HL-60/S4 treated with retinoic acid at 250 ng/mL for 4 days and 3 days (cell line): Measurements from ENCODE around the gene GPC5.

Source experiments
- in situ Hi-C: fragments of 300-500 bp; cut with MboI; formaldehyde crosslinking; loops from 2 replicates; pipeline ENCODE4 v1.7.0; 2022; ENCODE audit warnings: low sequenced_read_pairs

Gene GPC5

DNA sequence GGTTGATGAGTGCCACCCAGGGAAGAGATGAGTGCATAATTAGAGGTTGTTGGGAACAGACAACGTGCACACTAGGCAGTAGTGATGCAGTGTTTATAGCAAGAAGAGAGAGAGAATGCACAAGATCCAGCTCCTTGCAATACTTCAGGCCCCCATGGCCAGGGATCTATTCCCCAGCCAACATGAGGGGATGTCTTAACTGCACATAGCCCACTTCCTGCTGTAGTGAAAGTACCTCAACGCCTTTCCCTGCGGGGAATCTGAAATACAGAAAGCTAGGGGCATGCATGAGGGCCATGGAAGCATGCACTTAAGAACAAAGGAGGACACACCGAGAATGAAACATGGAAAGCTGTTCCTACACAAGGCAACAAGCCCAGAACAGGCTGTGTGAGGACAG, 1191.5 kb downstream of the GPC5 start:
- in situ Hi-C loops: no loop called here

DNA sequence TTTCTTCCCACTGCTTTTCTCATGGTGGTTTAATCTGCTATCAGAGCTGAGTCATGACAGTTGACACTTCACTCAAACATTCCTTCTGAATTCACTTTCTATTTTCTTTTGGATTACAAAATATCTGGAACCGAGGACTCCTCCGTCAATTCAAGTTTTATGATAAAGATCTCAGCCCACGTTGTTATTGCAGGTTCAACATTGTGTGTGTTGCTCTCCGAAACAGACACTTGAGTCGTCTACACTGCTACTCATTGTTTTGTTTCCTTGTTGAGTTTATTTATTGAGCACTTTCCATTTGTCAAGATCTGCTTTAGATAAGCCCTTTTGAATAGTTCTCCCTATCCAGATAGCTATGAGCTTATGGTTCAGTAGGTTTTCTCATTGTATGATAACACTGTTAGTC, 1192.1 kb downstream of the GPC5 start:
- in situ Hi-C loops: no loop called here

DNA sequence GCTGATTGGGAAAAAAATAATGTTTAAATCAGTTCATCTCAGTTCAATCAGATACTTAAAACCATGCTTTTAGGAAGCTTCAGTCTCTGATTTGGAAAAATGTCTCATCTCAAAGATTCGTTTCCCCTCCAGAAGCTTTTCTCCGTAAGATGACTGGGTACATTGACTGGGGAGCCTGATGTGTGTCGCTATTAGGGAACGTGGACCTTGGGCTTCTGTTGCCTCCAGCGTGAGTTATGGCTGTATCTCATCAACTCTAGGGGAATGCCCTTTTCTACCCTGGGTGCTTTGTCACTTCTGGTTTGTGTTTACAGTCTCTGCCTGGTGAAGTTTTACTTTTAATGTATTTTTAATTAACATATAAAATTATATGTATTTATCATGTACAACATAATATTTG, 1192.7 kb downstream of the GPC5 start:
- in situ Hi-C loops: no loop called here

DNA sequence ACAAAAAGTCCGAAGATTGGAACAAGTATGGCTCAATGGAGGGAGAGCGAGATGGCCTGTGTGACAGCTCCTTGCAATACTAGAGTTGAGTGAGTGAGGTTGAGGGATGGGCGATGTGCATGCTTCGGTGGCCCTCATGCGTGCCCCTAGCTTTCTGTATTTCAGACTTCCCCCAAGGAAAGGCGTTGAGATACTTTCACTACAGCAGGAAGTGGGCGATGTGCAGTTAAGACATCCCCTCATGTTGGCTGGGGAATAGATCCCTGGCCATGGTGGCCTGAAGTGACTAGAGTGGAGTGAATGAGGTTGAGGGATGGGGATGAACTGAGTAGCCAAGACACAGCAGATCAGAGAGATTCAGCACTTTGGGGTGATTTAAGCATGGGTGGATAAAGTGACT, 1194.3 kb downstream of the GPC5 start:
- in situ Hi-C loops: no loop called here

DNA sequence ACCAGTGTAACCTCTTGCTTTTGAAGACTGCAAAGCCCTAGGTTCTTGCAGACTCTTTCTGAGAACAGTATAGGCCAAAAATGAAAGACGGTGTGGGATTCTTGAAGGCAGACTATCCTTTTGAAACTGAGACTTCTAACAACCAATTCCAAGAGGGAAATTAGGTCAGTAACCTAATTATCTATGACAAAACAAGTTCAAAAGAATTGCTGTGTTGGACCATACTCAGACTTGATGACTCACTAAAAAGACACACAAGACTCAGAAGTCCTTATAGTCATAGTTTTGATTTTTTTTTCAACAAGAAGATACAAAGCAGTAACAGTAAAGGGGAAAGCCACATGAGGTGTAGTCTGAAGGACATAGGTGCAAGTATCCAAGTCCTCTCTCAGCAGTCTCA, 1204.1 kb downstream of the GPC5 start:
- in situ Hi-C loops: no loop called here

DNA sequence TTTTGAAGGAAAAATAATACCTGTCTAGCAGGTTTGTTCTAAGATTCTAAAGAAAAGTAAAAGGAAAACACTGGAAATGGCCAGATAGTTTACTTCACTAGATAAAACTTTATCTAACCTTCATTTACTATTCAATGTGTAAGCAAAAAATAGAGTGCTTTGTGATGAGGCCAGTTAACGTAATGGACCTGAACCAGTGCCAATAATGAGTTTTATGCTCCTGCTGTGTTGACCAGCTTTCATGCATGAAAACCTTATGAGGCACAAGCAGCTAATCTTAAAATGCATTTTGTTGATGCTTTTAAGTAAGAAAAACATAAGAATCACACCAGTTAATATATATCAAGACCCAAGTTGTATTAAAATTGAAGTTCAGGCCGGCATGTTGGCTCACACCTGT, 1211.0 kb downstream of the GPC5 start:
- in situ Hi-C loops: no loop called here

DNA sequence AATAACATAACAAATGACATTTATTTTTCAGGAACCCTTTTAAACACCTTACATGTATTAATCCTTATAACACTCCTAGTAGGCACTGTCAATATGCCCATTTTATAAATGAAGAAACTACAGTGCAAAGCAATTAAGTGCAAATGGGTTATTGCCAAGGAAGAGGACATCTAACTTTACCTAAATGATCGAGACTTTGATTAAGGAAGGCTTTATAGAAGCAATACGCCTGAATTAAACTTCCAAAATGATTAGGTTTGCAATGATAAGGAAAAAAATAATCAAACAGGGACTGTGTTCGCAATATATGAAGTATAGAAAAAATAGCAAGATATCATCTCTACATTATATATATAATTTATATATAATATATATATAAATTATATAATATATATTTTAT, 1214.5 kb downstream of the GPC5 start:
- in situ Hi-C loops: no loop called here

DNA sequence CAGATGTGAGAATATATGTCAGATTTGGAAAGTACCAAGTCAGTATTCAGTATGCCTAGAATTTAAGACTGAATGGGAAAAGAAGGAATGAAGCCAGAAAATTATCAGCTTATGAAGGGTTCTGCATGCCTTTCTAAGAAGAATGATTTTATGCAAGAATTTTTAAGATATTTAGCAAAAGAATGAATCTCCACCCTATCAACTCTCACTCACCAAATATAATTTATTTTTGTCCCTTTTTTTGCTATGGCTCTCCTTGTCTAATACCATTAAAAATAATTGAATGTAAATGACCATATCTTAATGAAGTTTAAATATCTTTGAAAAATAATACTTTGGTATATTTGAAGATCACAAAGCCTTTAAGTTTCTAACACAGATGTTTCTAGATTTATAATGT, 1215.5 kb downstream of the GPC5 start:
- in situ Hi-C loops: no loop called here

DNA sequence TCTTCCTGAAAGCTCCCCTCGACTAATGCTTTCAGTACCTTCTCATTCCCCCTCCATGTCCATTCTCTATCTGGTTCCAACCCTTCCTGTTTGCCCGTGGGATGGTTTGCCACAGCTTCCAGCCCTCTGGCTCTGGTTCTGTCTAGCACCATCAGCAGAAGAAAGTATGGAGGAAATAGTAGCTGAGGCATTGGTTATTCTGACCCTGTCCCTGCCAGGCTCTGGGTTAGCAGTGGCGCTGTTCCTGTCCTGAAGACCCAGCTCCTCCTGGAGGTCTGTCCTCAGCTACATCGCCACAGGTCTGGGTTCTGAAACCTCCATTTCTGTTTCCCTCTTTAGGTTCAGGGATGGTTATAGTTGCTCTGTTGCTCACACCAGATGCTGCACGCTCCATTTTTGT, 1223.6 kb downstream of the GPC5 start:
- in situ Hi-C loops: no loop called here

DNA sequence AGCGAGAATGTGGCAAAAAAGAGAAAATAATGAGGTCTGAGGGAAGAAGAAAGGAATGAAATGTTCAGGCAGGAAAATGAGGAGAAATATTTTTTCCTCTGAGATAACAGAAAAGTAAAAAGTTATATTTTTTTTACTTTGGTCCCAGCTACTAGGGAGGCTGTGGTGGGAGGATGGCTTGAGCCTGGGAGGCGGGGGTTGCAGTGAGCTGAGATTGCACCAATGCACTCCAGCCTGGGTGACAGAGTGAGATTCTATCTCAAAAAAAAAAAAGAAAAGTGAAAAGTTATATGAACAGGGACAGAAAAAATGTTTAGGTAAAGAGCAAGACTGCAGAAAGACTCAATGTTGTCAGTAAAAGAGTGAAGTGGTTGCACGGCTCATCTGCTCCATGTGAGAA, 1224.5 kb downstream of the GPC5 start:
- in situ Hi-C loops: no loop called here

DNA sequence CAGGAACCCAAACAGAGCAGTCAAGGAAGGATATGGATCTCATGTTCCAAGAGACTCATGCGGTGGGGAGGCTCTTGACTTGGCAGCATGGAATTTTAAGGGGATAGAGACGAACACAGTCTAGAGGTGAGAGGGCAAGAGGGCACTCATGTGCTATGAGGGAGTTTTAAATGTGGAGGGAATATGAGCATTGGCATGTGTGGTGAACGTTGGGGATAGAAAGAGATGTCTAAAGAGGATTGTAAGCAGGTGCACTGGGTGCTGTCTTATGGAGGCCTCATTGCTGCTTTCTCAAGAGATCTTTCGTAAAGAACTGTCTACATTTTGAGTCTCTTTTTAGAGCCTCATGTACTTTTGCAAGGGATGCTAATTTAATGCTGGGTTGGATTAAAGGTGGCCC, 1227.9 kb downstream of the GPC5 start:
- in situ Hi-C loops: no loop called here

DNA sequence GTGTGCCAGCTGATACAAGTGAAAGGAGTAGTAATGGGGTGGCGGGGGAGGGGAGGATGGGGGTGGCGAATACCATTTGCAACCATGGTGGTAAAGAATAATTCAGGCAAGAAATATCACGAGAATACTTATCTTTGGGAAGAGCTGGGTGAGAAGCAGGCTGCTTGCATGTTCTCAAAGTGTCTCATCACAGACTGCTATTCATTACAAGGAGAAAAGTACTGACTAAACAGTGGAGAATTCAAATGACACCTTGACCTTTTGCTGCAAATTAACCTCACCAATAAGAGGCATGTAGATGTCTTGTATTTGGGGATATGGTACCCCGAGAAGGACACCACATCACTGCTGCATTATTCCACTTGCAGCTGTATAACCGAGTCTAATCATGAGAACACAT, 1242.5 kb downstream of the GPC5 start:
- in situ Hi-C loops: no loop called here

DNA sequence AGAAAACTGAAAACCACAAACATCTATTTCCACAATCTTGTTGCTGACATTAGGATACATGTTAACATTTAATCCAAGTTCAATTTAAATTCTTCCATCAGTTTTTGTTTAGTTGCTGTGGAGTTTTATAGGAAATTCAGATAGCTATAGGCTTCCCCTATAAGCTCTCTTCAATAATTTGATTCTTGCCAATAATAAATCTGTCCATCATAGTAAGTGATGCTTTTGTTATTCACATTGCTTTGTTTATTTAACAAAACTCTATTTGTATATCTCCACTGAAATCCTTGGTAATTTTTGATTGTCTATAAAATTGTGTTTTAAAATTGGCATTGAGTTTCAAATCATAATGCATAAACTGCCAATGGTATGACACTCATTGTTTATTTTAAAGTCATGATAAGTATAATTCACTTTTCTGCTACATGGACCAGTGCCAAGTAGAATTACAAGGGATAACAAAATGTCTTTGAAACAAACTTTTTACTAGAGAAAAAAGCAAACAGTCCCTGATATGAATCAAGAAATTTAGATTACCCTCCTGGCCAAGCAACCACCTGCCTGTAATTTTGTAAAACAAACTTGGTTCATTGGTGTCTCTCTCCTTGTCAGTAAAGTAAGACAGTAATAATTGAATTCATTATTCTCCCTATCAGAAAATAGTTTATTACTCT, 1250.9 kb downstream of the GPC5 start:
- in situ Hi-C loops: no loop called here

DNA sequence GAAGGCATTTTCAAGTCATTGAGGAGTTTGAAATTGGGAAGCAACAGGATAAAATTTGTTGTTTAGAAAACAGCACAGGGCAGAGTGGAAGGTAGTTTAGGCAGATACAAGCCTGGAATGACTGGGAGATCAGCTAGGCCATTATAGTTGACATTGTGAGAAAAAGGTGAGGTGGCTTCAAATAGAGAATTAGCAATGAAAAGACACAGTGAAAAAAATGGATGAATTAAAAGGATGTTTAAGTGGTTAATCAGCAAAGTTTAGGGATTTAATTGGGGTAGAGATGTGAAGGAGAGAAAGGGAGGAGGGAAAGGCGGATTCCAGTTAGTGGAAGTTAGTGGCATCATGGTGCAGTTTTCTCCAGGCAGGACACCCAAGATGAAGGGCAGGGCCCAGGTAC, 1257.7 kb downstream of the GPC5 start:
- in situ Hi-C loops: no loop called here

DNA sequence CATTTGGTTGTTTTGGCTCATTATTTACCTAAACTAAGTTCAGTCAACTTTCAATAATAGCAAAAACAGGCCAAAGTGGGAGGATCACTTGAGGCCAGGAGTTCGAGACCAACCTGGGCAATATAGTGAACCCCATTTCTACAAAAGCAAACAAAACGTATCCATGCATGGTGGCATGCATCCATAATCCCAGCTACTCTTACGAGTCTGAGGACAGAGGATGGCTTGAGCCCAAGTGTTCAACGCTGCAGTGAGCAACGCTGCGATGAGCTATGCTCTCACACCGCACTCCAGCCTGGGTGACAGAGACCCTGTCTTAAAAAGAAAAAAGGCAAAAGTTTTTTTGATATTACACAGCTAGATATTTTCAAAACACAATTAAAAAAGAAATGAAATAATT, 1258.2 kb downstream of the GPC5 start:
- in situ Hi-C loops: no loop called here

DNA sequence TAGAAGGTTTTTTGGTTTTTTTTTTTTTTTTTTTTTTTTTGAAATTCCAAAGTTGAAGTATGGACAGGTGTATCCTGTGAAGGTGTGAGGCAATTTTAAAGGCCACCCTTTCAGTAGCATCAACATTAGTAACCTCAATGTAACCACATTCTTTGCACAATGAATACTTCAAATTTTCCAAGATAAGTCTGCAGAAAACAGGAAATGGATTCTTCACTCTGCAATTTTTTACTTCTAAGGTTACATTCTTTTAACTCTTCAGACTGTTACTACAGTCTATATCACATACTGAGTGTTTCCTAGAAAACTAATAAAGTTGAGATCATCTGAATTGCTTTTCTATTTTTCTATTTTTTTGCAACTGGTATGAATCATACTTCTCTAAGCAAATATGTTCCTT, 1259.1 kb downstream of the GPC5 start:
- in situ Hi-C loops: no loop called here

DNA sequence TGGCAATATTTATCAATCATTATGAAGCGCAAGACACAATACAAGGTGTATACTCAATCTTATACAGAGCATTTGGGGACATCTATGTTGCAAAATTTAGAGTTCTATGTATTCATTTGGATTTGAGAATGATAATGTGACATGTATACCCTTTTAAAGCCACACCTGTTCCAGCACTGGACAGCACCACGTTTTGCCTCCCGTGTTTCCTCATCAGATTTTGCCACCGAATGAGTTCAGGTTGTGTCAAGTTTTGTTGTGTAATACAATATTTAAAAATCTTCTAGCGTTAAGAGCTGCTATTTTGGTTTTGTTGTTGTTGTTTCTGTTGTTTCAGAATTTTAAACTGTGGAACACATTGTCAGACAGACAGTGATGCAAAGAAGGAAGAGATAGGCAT, 1259.9 kb downstream of the GPC5 start:
- in situ Hi-C loops: no loop called here

DNA sequence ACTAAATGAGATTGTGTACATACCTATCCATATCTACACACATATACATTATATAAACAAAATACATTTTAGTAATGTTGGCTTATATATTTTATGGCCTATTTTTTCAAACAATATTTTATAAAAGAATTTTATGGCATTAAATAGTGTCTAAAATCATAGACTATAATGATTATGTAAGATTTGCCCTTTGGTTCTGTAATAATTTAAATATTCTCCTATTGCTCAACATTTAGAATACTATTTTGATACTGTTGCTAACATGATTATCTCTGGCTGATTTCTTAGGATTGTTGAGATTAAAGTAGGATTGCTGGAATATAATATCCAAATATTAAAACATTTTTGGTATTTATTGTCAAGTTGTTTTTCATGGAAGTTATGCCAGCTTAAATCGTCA, 1263.0 kb downstream of the GPC5 start:
- in situ Hi-C loops: no loop called here

DNA sequence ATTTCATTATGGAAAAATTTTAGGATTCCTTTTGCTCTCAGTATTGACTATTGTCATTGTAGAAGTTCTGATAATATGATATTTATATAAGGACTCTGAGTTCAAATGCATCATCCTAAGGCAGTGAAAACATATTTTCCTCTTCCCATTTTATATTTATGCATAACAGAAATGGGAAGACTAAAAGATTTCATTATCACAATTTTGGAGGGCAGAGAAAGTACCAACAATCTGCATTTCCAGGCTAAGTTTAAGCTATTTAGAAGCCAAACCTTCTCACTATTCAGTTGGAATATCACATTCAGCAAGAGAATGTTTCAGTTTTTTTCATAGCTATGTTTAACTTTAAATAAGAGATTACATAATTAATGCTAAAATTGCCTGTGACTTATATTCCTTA, 1269.7 kb downstream of the GPC5 start:
- in situ Hi-C loops: no loop called here

DNA sequence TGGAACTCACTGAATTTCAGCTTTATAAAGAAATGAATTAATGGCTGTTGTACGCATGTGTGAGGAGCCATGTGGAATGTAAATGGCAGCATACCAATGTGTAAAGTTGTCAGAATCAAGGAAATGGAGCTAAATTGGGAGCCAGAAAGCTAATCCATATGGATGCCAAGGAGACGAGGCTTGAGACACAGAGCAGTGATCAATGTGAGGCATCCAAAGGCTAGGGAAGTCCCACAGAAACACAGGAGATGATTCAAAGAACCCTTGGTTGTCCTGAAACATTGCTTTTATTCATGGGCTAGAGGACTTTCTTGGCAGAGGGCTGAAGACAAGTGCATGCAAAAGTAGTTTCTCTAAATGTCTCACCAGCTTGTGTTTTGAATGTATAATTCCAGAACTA, 1271.7 kb downstream of the GPC5 start:
- in situ Hi-C loops: no loop called here

DNA sequence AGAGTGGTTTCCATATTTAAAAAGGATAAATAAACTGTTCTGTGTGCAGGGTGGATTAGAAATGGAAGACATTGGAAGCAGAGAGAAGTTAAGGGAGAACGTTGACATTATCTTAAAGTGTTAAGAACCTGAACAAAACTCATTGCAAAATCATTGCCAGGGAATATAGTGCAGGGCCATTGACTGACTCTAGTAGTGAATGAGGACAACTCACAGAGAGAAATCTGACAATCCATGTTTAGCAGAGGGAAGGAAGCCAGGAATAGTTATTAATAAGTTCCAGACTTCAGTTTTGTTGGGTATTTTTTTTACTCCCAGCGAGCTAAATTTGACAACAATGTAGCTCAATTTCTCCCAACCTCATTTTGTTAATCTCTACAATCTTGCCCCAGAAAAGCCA, 1273.4 kb downstream of the GPC5 start:
- in situ Hi-C loops: no loop called here

DNA sequence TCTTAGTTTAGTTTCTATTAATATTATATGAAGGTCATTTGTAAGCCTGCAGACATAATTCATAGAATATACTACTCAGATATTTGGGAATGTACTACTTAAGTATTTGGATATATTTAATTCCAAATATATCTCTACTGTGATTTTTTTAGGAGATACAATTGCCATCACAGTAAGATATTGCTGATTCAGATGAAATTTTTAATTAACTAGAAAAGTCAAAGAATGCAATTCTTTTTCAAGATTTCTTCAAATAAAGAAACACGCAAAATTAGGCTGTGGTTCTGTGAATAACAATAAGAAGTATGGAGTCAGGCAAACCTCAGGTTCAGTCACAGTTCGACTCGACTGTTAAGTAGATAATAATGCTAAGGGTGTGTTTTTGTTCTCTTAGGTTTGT, 1277.8 kb downstream of the GPC5 start:
- in situ Hi-C loops: no loop called here

DNA sequence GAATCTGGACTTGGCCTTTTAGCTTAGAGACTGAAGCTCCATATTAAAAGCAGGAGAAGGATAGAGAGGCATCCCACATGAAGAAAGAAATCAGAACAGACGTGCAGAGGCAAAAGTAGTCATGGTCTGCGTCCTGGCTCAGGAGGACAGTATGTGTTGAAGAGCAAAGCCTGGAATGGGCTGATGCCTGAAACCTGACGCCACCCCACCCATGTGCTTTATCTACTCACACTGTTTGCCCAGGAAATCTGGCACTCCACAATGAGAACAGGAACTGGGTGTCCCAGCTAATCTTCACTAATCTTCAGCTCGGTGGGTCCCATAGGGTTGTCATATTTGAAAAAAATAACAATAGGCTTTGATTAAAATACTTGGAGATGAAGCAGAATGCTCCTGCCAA, 1279.2 kb downstream of the GPC5 start:
- in situ Hi-C loops: no loop called here

DNA sequence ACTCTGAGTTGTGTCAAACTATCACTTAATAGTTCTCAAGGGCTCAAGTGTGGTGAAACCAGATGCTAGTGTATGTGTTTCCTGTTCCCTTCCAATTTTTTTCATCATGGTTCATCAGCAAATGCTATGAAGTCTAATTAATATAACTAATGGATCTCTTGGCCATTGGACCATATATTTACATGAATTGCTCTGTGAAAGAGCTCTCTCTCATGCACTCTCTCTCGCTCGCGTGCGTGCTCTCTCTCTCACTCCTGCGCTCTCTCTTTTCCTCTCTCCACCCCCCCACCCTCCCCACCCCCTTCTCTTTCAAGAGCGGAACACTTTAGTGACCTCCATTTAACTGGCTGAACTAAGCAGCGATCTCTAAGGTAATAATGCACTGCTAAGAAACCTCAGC, 1281.2 kb downstream of the GPC5 start:
- in situ Hi-C loops: no loop called here
